GM23338 (cell line): ENCODE results near the gene UBALD2. TPM values are rescaled to one million over a fixed set of nuclear protein-coding genes. Genes with fewer than 3 reads are reported as not detected.

Source experiments
- ATAC-seq: fragments of 200-7000 bp; cut with Tn5 transposase; 3 replicates; pipeline ENCODE4 v1.9.1; 2020
- DNase-seq: peaks from one replicate; pipeline ENCODE4 v3.0.0-alpha.2; 2015; ENCODE audit warnings: low spot score
- H2AFZ ChIP-seq: fragments of 200-600 bp; sonication (generic); 2 replicates; pipeline ENCODE4 v1.8.0; 2016; ENCODE audit warnings: antibody characterized with exemption, mild to moderate bottlenecking, moderate library complexity
- H3F3A ChIP-seq: fragments of 200-600 bp; sonication (generic); replicated peaks from 2 replicates; pipeline ENCODE4 v1.8.0; 2017; ENCODE audit warnings: antibody characterized with exemption, mixed run types, low read depth
- H3K27ac ChIP-seq: fragments of 200-600 bp; sonication (generic); 2 replicates; pipeline ENCODE4 v1.6.1; 2016; ENCODE audit warnings: low read depth
- H3K27me3 ChIP-seq: fragments of 200-600 bp; sonication (generic); 2 replicates; pipeline ENCODE4 v1.8.0; 2016; ENCODE audit warnings: mild to moderate bottlenecking, mixed run types, moderate library complexity; ENCODE audit not compliant: insufficient read depth
- H3K36me3 ChIP-seq: fragments of 200-600 bp; sonication (generic); 2 replicates; pipeline ENCODE4 v1.8.0; 2016; ENCODE audit warnings: mild to moderate bottlenecking; ENCODE audit not compliant: insufficient read depth
- H3K4me1 ChIP-seq: fragments of 200-600 bp; sonication (generic); 2 replicates; pipeline ENCODE4 v1.8.0; 2016; ENCODE audit warnings: mild to moderate bottlenecking, moderate library complexity; ENCODE audit not compliant: insufficient read depth
- H3K4me2 ChIP-seq: fragments of 200-600 bp; sonication (generic); 2 replicates; pipeline ENCODE4 v1.7.1; 2017; ENCODE audit warnings: mixed run types
- H3K4me3 ChIP-seq: fragments of 200-600 bp; sonication (generic); 2 replicates; pipeline ENCODE4 v1.6.1; 2016; ENCODE audit warnings: mixed run types
- H3K79me2 ChIP-seq: fragments of 200-600 bp; sonication (generic); replicated peaks from 2 replicates; pipeline ENCODE4 v1.8.0; 2017; ENCODE audit warnings: mild to moderate bottlenecking; ENCODE audit not compliant: insufficient read depth
- H3K9me2 ChIP-seq: fragments of 200-600 bp; sonication (generic); 2 replicates; pipeline ENCODE4 v1.8.0; 2017; ENCODE audit not compliant: insufficient read depth
- H4K20me1 ChIP-seq: fragments of 200-600 bp; sonication (generic); replicated peaks from 2 replicates; pipeline ENCODE4 v1.8.0; 2017; ENCODE audit warnings: mild to moderate bottlenecking; ENCODE audit not compliant: insufficient read depth
- H3K27ac Mint-ChIP-seq: 2 replicates; pipeline ENCODE4 v1.8.0; 2020; ENCODE audit warnings: inconsistent platforms, mild to moderate bottlenecking, moderate library complexity, mixed read lengths
- H3K27me3 Mint-ChIP-seq: 3 replicates; pipeline ENCODE4 v1.8.0; 2022; ENCODE audit warnings: low read depth, mild to moderate bottlenecking, moderate library complexity, mixed read lengths, inconsistent platforms; ENCODE audit not compliant: insufficient read depth, poor library complexity
- H3K36me3 Mint-ChIP-seq: 3 replicates; pipeline ENCODE4 v1.8.0; 2021; ENCODE audit warnings: low read depth, mild to moderate bottlenecking, inconsistent platforms, moderate library complexity, mixed read lengths
- H3K4me1 Mint-ChIP-seq: 3 replicates; pipeline ENCODE4 v1.8.0; 2020; ENCODE audit warnings: mild to moderate bottlenecking, inconsistent platforms, mixed read lengths
- H3K4me3 Mint-ChIP-seq: 3 replicates; pipeline ENCODE4 v1.8.0; 2021; ENCODE audit warnings: moderate library complexity, mild to moderate bottlenecking, inconsistent platforms, mixed read lengths
- H3K9me3 Mint-ChIP-seq: 3 replicates; pipeline ENCODE4 v1.8.0; 2020; ENCODE audit warnings: moderate library complexity, mild to moderate bottlenecking, inconsistent platforms, mixed read lengths
- CREB1 ChIP-seq: fragments of 250-450 bp; sonication (Bioruptor Pico); IDR thresholded peaks from 2 replicates; pipeline ENCODE4 v1.5.0; 2020; ENCODE audit warnings: low read depth, mild to moderate bottlenecking, moderate library complexity
- EZH2 ChIP-seq: fragments of 200-600 bp; sonication (generic); IDR thresholded peaks from one replicate; pipeline ENCODE4 v1.8.0; 2017; ENCODE audit warnings: antibody characterized with exemption, mild to moderate bottlenecking, low read depth; ENCODE audit not compliant: unreplicated experiment
- ZNF114 ChIP-seq: fragments of 250-450 bp; sonication (Bioruptor Pico); IDR thresholded peaks from 2 replicates; pipeline ENCODE4 v1.5.0; 2020; ENCODE audit warnings: mild to moderate bottlenecking, moderate library complexity
- ZNF462 ChIP-seq: fragments of 250-450 bp; sonication (Bioruptor Pico); IDR thresholded peaks from 2 replicates; pipeline ENCODE4 v1.5.0; 2020; ENCODE audit warnings: mild to moderate bottlenecking, moderate library complexity
- polyA plus RNA-seq: library from polyadenylated mRNA; unstranded; fragments of >200 nt; fragmentation: Nextera tagmentation; extraction: Ambion mirVana; gene quantifications from 2 replicates; pipeline ENCODE4 v1.2.1, GENCODE V29; 2016
- total RNA-seq: library from RNA; depleted of rRNA; stranded (reverse); fragments of >200 nt; shearing (Covaris generic); gene quantifications from 2 replicates; pipeline ENCODE4 v1.2.3, GENCODE V29; 2014

UBALD2 gene
- total and polyA plus RNA-seq, 2 experiments from 2014 or later: 2.2 to 3.1 TPM

GRCh38 chr17:76276461-76277299, 11.5 kb downstream of the UBALD2 start (continued):
- TF ChIP-seq ZNF462 (CRISPR knock-in tag) (no peak), EZH2 (no peak), CREB1 (CRISPR knock-in tag) (no peak)

GRCh38 chr17:76277300-76278267, 12.4 kb downstream of the UBALD2 start:
- Histone ChIP-seq H3K27me3 (no peaks in the 10 kb centered on the region), H3K9me2 (no peaks in the 10 kb centered on the region), H4K20me1 (no peaks in the 10 kb centered on the region), H3K4me1 (no peaks in the 10 kb centered on the region), H3F3A (no peaks in the 10 kb centered on the region), H3K27ac (no peak overlapping the region), H2AFZ (no peak overlapping the region), H3K4me3 (no peak overlapping the region), H3K36me3 (no peaks in the 10 kb centered on the region), H3K79me2 (no peaks in the 10 kb centered on the region), H3K4me2 (no peak overlapping the region)
- Mint-ChIP-seq H3K4me1 (peaks cover 9% of the 10 kb centered on the region; the same call in 2 of the 3 replicates), H3K4me3 (no peak overlapping the region), H3K36me3 (no peaks in the 10 kb centered on the region), H3K27ac (peak overlapping the region; percentile 78; the same call in 1 of the 2 replicates), H3K9me3 (no peaks in the 10 kb centered on the region), H3K27me3 (peaks cover 11% of the 10 kb centered on the region)
- DNase-seq (no peak), ATAC-seq (no peak)
- no peak for TF ChIP-seq ZNF462 (CRISPR knock-in tag)
- no peak for TF ChIP-seq ZNF114
